HG03460 (cell line): Measurements from ENCODE around the gene GLI3.
A peak's percentile ranks its signal among the peaks of the same experiment; 100 is the strongest.

Experiments
- ATAC-seq: cut with Tn5 transposase; IDR thresholded peaks from one replicate; pipeline ENCODE4 v1.9.1; 2021; ENCODE audit not compliant: unreplicated experiment

GLI3 gene

GRCh38 chr7:41975849-41976248, 261.2 kb downstream of the GLI3 start:
- ATAC-seq, result no peak

DNA sequence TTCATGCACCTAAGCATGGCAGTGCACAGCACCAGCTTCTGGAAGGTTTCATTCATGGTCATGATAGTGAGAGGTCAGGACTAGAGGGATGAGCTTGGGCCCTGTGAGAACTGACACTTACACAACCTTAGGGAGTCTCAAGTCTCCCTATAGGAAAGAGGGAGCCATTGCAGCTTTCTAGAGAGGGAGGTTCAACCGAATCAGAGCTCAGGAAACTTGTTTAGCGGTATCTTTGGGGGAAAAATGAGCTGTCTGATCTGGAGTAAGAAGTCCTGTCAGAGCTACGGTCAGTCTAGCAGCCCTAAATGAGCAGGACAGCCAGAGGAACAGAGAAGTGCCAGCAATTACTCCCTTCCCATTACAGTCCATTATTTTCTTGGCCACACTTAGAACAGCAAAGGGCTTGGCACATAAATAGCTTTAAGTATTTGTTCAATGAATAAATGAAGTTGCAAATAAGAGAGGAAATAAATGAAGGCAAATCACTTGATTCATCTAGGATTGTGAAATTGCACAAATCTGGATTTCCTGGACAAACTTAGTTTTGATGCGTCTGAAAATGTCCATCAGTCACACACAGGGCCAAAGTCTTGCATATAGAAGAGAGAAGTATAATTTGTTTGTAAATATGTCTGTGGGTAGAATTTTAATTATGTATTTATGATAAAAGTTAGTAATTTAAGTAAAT, 262.0 kb downstream of the GLI3 start:
- no peak for ATAC-seq

- no peak for ATAC-seq
These were observed 263.7 kb downstream of the GLI3 start for GRCh38 chr7:41973202-41973730.

GRCh38 chr7:41972776-41973175, 264.2 kb downstream of the GLI3 start:
- ATAC-seq, result no peak

- no peak for ATAC-seq
These were observed 264.7 kb downstream of the GLI3 start for GRCh38 chr7:41972270-41972669.

- no peak for ATAC-seq
These were observed 265.3 kb downstream of the GLI3 start for GRCh38 chr7:41971640-41972187.

- ATAC-seq, result no peak
These were observed 266.1 kb downstream of the GLI3 start for GRCh38 chr7:41970941-41971340.

GRCh38 chr7:41969561-41970105, 267.4 kb downstream of the GLI3 start:
- no peak for ATAC-seq

GRCh38 chr7:41967156-41967555, 269.9 kb downstream of the GLI3 start:
- no peak for ATAC-seq

GRCh38 chr7:41965951-41966505, 271.0 kb downstream of the GLI3 start:
- ATAC-seq, result no peak

DNA sequence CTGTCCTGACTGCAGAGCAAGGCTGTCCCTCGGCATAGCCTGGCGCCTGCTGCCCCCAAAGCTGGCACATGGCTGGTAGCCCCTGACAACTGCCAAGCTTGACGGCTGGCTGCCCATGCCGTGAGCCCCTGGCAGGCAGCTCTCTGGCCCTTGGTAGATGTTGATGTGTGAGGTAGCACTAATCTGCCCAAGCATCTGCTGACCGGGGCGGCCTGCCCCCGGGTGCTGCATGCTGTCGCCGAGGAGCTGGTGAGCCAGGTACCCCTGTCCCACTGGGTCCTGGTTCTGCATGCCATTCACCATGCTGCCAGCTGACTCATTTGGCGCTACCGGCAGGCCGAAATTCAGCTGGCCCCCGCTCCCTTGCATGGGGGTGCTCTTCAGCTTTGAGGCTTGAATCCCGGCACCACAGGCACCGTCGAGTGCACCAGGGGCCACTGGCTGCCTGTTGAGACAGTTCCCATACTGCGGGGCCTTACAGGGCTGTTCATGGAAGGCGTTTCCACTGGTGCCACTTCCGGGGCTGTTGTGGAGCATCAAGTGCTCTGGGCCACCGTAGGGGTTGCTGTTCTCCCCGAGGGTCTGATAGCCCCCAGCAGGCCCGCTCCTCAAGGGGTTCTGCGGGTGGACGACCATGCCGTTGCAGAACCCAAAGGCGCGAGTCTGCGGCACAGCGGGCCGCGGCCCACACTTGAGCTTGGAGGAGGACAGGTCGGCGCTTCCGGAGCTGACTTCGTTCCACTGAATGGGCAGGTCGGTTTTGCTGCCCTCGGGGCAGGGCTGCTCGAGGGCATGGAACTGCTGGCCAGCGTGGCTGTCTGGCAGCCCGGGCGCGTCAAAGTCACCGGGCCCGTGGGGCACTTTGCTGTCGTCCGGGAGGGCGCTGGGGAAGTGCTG, 271.9 kb downstream of the GLI3 start:
- no peak for ATAC-seq

DNA sequence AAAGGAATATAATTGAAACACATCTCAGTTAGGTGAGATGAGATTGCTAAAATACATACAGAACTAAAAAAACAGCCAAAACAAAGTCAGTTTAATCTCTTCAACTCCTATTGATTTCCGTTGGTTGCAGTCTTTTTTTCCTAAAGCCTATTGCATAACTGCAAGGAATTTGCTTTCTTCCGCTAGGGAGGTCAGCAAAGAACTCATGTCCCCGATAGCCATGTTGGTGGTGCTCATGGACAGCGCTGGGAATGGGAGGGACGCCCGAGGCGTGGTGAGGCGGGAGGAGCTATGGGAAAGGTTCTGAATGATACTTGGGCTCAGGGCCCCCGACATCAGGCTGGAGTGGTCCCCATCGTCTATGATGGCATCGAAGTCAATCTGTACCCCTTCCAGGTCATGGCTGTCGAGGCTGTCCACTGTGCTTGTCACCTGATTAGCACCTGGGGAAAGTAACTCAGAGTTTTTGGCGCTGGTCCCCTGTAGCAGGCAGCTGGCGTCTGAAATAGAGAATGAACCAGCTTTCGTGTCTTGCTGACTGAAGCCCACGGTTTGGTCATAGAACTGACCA, 272.7 kb downstream of the GLI3 start:
- ATAC-seq, result no peak

DNA sequence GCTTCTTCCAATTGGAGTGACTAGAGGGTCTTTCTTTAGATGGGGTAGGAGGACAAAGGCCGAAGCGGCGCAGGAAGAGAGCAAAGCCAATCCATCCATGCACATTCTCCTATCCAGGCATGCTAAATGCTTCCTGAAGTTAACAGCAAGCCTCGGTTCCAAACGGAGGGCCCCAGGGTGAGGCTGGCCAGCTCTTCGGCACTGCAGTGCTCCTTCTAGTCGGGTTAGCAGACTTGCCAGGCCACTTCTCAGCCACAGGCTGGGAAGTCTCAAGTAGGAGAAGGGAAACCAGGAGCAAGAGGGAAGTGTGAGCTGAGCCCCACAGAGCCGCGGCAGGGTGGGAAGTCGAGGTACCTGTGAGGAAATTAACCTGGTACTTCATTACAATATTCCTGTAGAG, 280.3 kb downstream of the GLI3 start:
- no peak for ATAC-seq

- ATAC-seq, result no peak
These were observed 280.9 kb downstream of the GLI3 start for GRCh38 chr7:41955893-41956675.

- no peak for ATAC-seq
These were observed 281.6 kb downstream of the GLI3 start for GRCh38 chr7:41955451-41955850.

GRCh38 chr7:41954976-41955375, 282.0 kb downstream of the GLI3 start:
- no peak for ATAC-seq

DNA sequence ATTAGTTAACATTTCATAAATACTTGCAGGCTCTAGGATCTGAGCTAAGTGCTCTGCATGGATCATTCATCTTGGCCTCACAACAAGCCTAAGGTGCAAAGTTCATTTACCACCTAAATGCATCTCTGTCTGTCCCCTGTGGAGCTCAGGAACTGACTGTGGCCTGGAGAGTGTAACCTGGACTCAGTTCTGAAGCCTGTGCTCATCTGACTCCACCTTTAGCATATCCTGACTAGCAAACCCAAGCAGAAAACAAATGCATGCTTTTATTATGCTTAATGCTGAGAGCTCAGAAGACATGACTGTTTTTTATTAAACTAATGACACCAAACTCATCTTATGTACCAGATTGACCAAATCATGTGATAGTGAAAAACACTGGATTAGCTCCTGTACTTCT, 288.5 kb downstream of the GLI3 start:
- no peak for ATAC-seq

- peak; percentile 91 for ATAC-seq
These were observed 293.9 kb downstream of the GLI3 start for GRCh38 chr7:41943094-41943577.

GRCh38 chr7:41942468-41943093, 294.4 kb downstream of the GLI3 start:
- peak; percentile 5 for ATAC-seq
